B cell (primary cell): ENCODE data around the gene SLC22A12. TPM values are rescaled to one million over a fixed set of nuclear protein-coding genes. Genes with fewer than 3 reads are reported as not detected.

Source experiments
- ATAC-seq: fragments of 200-7000 bp; cut with Tn5 transposase; one replicate; pipeline ENCODE4 v1.10.0; 2021; ENCODE audit warnings: low read depth, mild to moderate bottlenecking, moderate number of reproducible peaks, moderate library complexity
- CTCF ChIA-PET: fragments of 350-600 bp; sonication (Branson Sonifier 250); formaldehyde crosslinking; loops from one replicate; lab custom pipeline; 2021; ENCODE audit warnings: antibody characterized with exemption, inconsistent platforms; lab: Charles Lee
- POLR2A ChIA-PET: fragments of 350-600 bp; sonication (Branson Sonifier 250); formaldehyde crosslinking; loops from one replicate; lab custom pipeline; 2021; ENCODE audit warnings: antibody characterized with exemption; lab: Charles Lee
- DNase-seq: peaks from one replicate; pipeline ENCODE4 v3.0.0; 2013
- H2AFZ ChIP-seq: 2 replicates; pipeline ENCODE4 v1.6.1; 2012; ENCODE audit warnings: mild to moderate bottlenecking, low read depth, low read length; ENCODE audit not compliant: insufficient read depth, poor library complexity, severe bottlenecking
- H3K27ac ChIP-seq, 2 donors: 1 replicate in 1 of 2; 2 replicates in 1 of 2; pipeline ENCODE4 v1.5.1; 2012 to 2013; ENCODE audit warnings: low read length in 2 of 2, mild to moderate bottlenecking in 2 of 2, moderate library complexity in 1 of 2
- H3K27me3 ChIP-seq, 4 experiments: fragments of 200-600 bp in 1 of 4; sonication (generic) in 1 of 4; replicated peaks in 1 of 4; 1 replicate in 2 of 4; 2 replicates in 2 of 4; pipeline versions ENCODE4 v1.6.1 to v1.7.0; 2013 to 2016; ENCODE audit warnings: low read length in 3 of 4, mild to moderate bottlenecking in 2 of 4, mixed read lengths in 1 of 4, moderate library complexity in 1 of 4; ENCODE audit not compliant: insufficient read depth in 4 of 4, control insufficient read depth in 3 of 4; ENCODE audit errors: control extremely low read depth in 1 of 4
- H3K36me3 ChIP-seq, 2 experiments: replicated peaks in 1 of 2; 1 replicate in 1 of 2; 2 replicates in 1 of 2; pipeline versions ENCODE4 v1.6.1 to v1.7.1; 2013; ENCODE audit warnings: low read length in 1 of 2; ENCODE audit not compliant: insufficient read depth in 2 of 2, control insufficient read depth in 1 of 2; ENCODE audit errors: control extremely low read depth in 1 of 2, extremely low read depth in 1 of 2
- H3K4me1 ChIP-seq, 2 donors: fragments of 200-600 bp in 1 of 2; sonication (generic) in 1 of 2; 1 replicate in 1 of 2; 2 replicates in 1 of 2; pipeline versions ENCODE4 v1.5.1 to v1.6.1; 2013 to 2017; ENCODE audit warnings: low read length in 2 of 2; ENCODE audit not compliant: control insufficient read depth in 2 of 2, insufficient read depth in 2 of 2
- H3K4me2 ChIP-seq: replicated peaks from 2 replicates; pipeline ENCODE3; 2012; ENCODE audit warnings: mild to moderate bottlenecking, low read depth, low read length; ENCODE audit not compliant: poor library complexity, severe bottlenecking
- H3K4me3 ChIP-seq, 5 experiments: fragments of 200-600 bp in 1 of 5; sonication (generic) in 1 of 5; 1 replicate in 3 of 5; 2 replicates in 2 of 5; pipeline versions ENCODE4 v1.5.1 to v1.7.0; 2011 to 2016; ENCODE audit warnings: low read length in 4 of 5, mild to moderate bottlenecking in 4 of 5, low read depth in 2 of 5, control low read depth in 1 of 5, moderate library complexity in 1 of 5; ENCODE audit not compliant: insufficient read depth in 1 of 5; ENCODE audit errors: control extremely low read depth in 1 of 5, extremely low read depth in 1 of 5
- H3K79me2 ChIP-seq: fragments of 200-600 bp; sonication (generic); one replicate; pipeline ENCODE4 v1.6.0; 2016; ENCODE audit warnings: low read length; ENCODE audit not compliant: control insufficient read depth, insufficient read depth
- H3K9ac ChIP-seq: fragments of 200-600 bp; sonication (generic); 2 replicates; pipeline ENCODE4 v1.6.1; 2017; ENCODE audit warnings: mild to moderate bottlenecking, low read length, moderate library complexity
- H3K9me3 ChIP-seq, 3 donors: one replicate each; pipeline versions ENCODE4 v1.6.1 to v1.7.1; 2013; ENCODE audit warnings: low read length in 2 of 3; ENCODE audit not compliant: control insufficient read depth in 2 of 3, insufficient read depth in 1 of 3; ENCODE audit errors: control extremely low read depth in 1 of 3
- H4K20me1 ChIP-seq: 2 replicates; pipeline ENCODE4 v1.6.0; 2012; ENCODE audit warnings: mild to moderate bottlenecking, low read length; ENCODE audit not compliant: insufficient read depth, control insufficient read depth, poor library complexity, severe bottlenecking
- H3K27ac Mint-ChIP-seq: one replicate; pipeline ENCODE4 v1.8.0; 2021; ENCODE audit warnings: mixed read lengths
- H3K27me3 Mint-ChIP-seq: one replicate; pipeline ENCODE4 v1.8.0; 2021; ENCODE audit warnings: mixed read lengths
- H3K4me1 Mint-ChIP-seq: one replicate; pipeline ENCODE4 v1.8.0; 2021; ENCODE audit warnings: mixed read lengths
- H3K4me3 Mint-ChIP-seq: one replicate; pipeline ENCODE4 v1.8.0; 2021; ENCODE audit warnings: mixed read lengths
- H3K9me3 Mint-ChIP-seq: one replicate; pipeline ENCODE4 v1.8.0; 2022; ENCODE audit warnings: mixed read lengths; ENCODE audit not compliant: insufficient read depth
- CTCF ChIP-seq: fragments of 200-600 bp; IDR thresholded peaks from one replicate; pipeline ENCODE4 v1.8.0; 2022; ENCODE audit warnings: antibody characterized with exemption, mild to moderate bottlenecking
- EZH2 ChIP-seq: IDR thresholded peaks from 2 replicates; pipeline ENCODE4 v1.6.1; 2012; ENCODE audit warnings: borderline replicate concordance, low read depth, mild to moderate bottlenecking, moderate library complexity, low read length; ENCODE audit not compliant: insufficient read depth, poor library complexity, severe bottlenecking
- WGBS: methylation state at CpG from one replicate; pipeline ENCODE4 v1.1.5; 2013; ENCODE audit warnings: missing lambda C conversion rate; ENCODE audit not compliant: insufficient coverage; 5-methylcytosine and 5-hydroxymethylcytosine counted together
- intact Hi-C: fragments of 100-400 bp; cut with micrococcal nuclease; formaldehyde crosslinking; loops from one replicate; pipeline ENCODE4 v1.10.0; 2022
- polyA plus RNA-seq: library from polyadenylated mRNA; depleted of rRNA; stranded (reverse); fragments of >200 nt; gene quantifications from 2 replicates; pipeline ENCODE4 v1.2.3, GENCODE V29; 2012
- total RNA-seq, 2 donors: library from RNA; stranded (reverse); fragments of 120-200 nt in 1 of 2; gene quantifications; 1 replicate in 1 of 2; 2 replicates in 1 of 2; pipeline versions ENCODE4 v1.2.3 to v1.2.4, GENCODE V29; 2013 to 2022

SLC22A12 gene
- total and polyA plus RNA-seq, 2 donors (not counting 1 experiment from before 2014, with no cell fraction given) = not detected

GRCh38 chr11:64593156-64594105, 2.4 kb downstream of the SLC22A12 start:
- Histone ChIP-seq H3K4me3 (no peak overlapping the region), H3K27ac (no peak overlapping the region), H2AFZ (no peak overlapping the region), H3K36me3 (no peaks in the 10 kb centered on the region), H4K20me1 (no peaks in the 10 kb centered on the region), H3K27me3 (no peaks in the 10 kb centered on the region), H3K4me2 (no peak overlapping the region), H3K4me1 (no peaks in the 10 kb centered on the region), H3K9ac (no peak overlapping the region), H3K9me3 (peaks cover 0 to 16% (median 5%) of the 10 kb centered on the region in 3 donors), H3K79me2 (no peaks in the 10 kb centered on the region)
- intact Hi-C loops = no loop called here
- DNase-seq = no peak
- peaks cover 8% of the 10 kb centered on the region for H3K27me3 Mint-ChIP-seq
- peaks cover 3% of the 10 kb centered on the region for H3K9me3 Mint-ChIP-seq
- ATAC-seq = no peak
- WGBS = 92% methylated on average over 31 of the region's 32 CpGs
- TF ChIP-seq CTCF (no peak), EZH2 (no peak)
- H3K4me3 Mint-ChIP-seq = no peak overlapping the region
- H3K27ac Mint-ChIP-seq = no peak overlapping the region
- CTCF ChIA-PET = no interaction called here
- POLR2A ChIA-PET = no interaction called here
- H3K4me1 Mint-ChIP-seq = no peaks in the 10 kb centered on the region
